Right lobe of liver (tissue), 6 donors: ENCODE data around the gene SBF2. TPM values are rescaled to one million over a fixed set of nuclear protein-coding genes. Genes with fewer than 3 reads are reported as not detected.

Source experiments
- ATAC-seq, 4 donors: fragments of 200-7000 bp; cut with Tn5 transposase; one replicate each; pipeline ENCODE4 v1.9.1; 2020; ENCODE audit warnings: mild to moderate bottlenecking in 4 of 4, moderate library complexity in 4 of 4
- DNase-seq, 3 donors: peaks; one replicate each; pipeline ENCODE4 v3.0.0-alpha.2; 2020
- H3K27ac ChIP-seq, 3 donors: fragments of 200-600 bp; one replicate each; pipeline ENCODE4 v1.8.0; 2022
- H3K27me3 ChIP-seq, 2 donors: fragments of 200-600 bp; one replicate each; pipeline ENCODE4 v1.8.0; 2022
- H3K36me3 ChIP-seq, 4 donors: fragments of 200-600 bp; sonication (generic) in 1 of 4; one replicate each; pipeline versions ENCODE4 v1.5.1 to v1.8.0; 2017 to 2022; ENCODE audit warnings: control low read depth in 1 of 4
- H3K4me1 ChIP-seq, 4 donors: fragments of 200-600 bp; sonication (generic) in 1 of 4; one replicate each; pipeline versions ENCODE4 v1.5.1 to v1.8.0; 2017 to 2022; ENCODE audit warnings: control low read depth in 1 of 4
- H3K4me3 ChIP-seq, 3 donors: fragments of 200-600 bp; one replicate each; pipeline ENCODE4 v1.8.0; 2022
- H3K9me3 ChIP-seq, 4 donors: fragments of 200-600 bp; sonication (generic) in 1 of 4; one replicate each; pipeline versions ENCODE4 v1.5.1 to v1.8.0; 2017 to 2022; ENCODE audit warnings: control low read depth in 1 of 4
- CTCF ChIP-seq, 4 donors: fragments of 200-600 bp in 3 of 4; fragments of 450-650 bp in 1 of 4; IDR thresholded peaks; one replicate each; pipeline versions ENCODE4 v1.5.1 to v1.8.0; 2016 to 2022; ENCODE audit warnings: antibody characterized with exemption in 4 of 4, mild to moderate bottlenecking in 2 of 4
- POLR2A ChIP-seq: fragments of 450-650 bp; IDR thresholded peaks from one replicate; pipeline ENCODE4 v1.6.1; 2017; ENCODE audit warnings: antibody characterized with exemption, mild to moderate bottlenecking
- WGBS: methylation state at CpG from one replicate; pipeline ENCODE4 v1.1.6; 2018; ENCODE audit warnings: low coverage, low lambda C conversion rate; ENCODE audit not compliant: insufficient coverage; ENCODE audit errors: missing lambda C conversion rate; 5-methylcytosine and 5-hydroxymethylcytosine counted together
- intact Hi-C, 2 donors: fragments of 100-400 bp; cut with DNase I; formaldehyde crosslinking; loops; one replicate each; pipeline versions ENCODE4 v1.11.2 to v1.14.1; 2022
- total RNA-seq, 6 experiments: library from RNA; depleted of rRNA in 2 of 6; stranded (reverse); fragments of >200 nt in 2 of 6; fragmentation: NEBNext Ultra II Directional in 3 of 6; extraction: Animal tissue kit (Norgen Biotek cat#: 25700) in 3 of 6; gene quantifications; one replicate each; pipeline versions ENCODE4 v1.1.0 to v1.2.4, GENCODE V29; 2016 to 2023
- donor health status: DM: no; HTN: yes; CAD: no.
- donor health status: DM: no; HTN: no; CAD: no.
- donor health status: DM: no; HTN: no; CAD: no.
- donor health status: DM: no; HTN: yes; CAD: no.
- donor health status: DM: no; HTN: yes; CAD: no.

Gene SBF2
- total RNA-seq, 6 experiments from 2014 or later: 13.7 to 28.4 (median 21.3) TPM

GRCh38 chr11:9927670-9928069 lies 366.3 kb downstream of the SBF2 start:
- H3K4me1 ChIP-seq: no peaks in the 10 kb centered on the region
- no peak overlapping the region for H3K4me3 ChIP-seq
- H3K9me3 ChIP-seq: no peaks in the 10 kb centered on the region
- H3K36me3 ChIP-seq: no peaks in the 10 kb centered on the region
- no peak overlapping the region for H3K27ac ChIP-seq
- TF ChIP-seq POLR2A: no peak
- TF ChIP-seq CTCF (IDR thresholded peaks at IDR 0.05): no peak
- no peaks in the 10 kb centered on the region for H3K27me3 ChIP-seq
- ATAC-seq (no peak), DNase-seq (no peak)
- 93% methylated on average over 1 of the region's 1 CpG for WGBS
- intact Hi-C loops: no loop called here

GRCh38 chr11:9923280-9923679 lies 370.7 kb downstream of the SBF2 start:
- Histone ChIP-seq H3K27me3 (no peaks in the 10 kb centered on the region), H3K4me1 (no peaks in the 10 kb centered on the region), H3K9me3 (no peaks in the 10 kb centered on the region), H3K27ac (no peak overlapping the region), H3K36me3 (no peaks in the 10 kb centered on the region), H3K4me3 (no peak overlapping the region)
- WGBS: 78% methylated on average over 2 of the region's 2 CpGs
- no peak for ATAC-seq
- intact Hi-C loops: no loop called here
- DNase-seq: no peak
- TF ChIP-seq CTCF (IDR thresholded peaks at IDR 0.05): no peak
- no peak for TF ChIP-seq POLR2A

GRCh38 chr11:9922806-9923205 lies 371.2 kb downstream of the SBF2 start:
- Histone ChIP-seq H3K27ac (no peak overlapping the region), H3K4me1 (no peaks in the 10 kb centered on the region), H3K36me3 (no peaks in the 10 kb centered on the region), H3K27me3 (no peaks in the 10 kb centered on the region), H3K4me3 (no peak overlapping the region), H3K9me3 (no peaks in the 10 kb centered on the region)
- DNase-seq: no peak
- intact Hi-C loops: no loop called here
- peak in 2 of 4 donors; percentile 23 to 28 for ATAC-seq
- WGBS: 63% methylated on average over 4 of the region's 4 CpGs
- TF ChIP-seq POLR2A (no peak), CTCF (IDR thresholded peaks at IDR 0.05) (no peak)

GRCh38 chr11:9916480-9916879 lies 377.5 kb downstream of the SBF2 start:
- no peaks in the 10 kb centered on the region for H3K4me1 ChIP-seq
- intact Hi-C loops: no loop called here
- ATAC-seq: no peak
- WGBS: 93% methylated on average over 3 of the region's 3 CpGs
- H3K9me3 ChIP-seq: no peaks in the 10 kb centered on the region
- TF ChIP-seq CTCF (IDR thresholded peaks at IDR 0.05) (no peak), POLR2A (no peak)
- no peak overlapping the region for H3K4me3 ChIP-seq
- no peak for DNase-seq
- H3K36me3 ChIP-seq: peaks cover 0 to 2% (median 0%) of the 10 kb centered on the region in 4 donors
- no peak overlapping the region for H3K27ac ChIP-seq
- H3K27me3 ChIP-seq: no peaks in the 10 kb centered on the region

GRCh38 chr11:9914064-9914463 lies 380.0 kb downstream of the SBF2 start:
- 53% methylated on average over 2 of the region's 2 CpGs for WGBS

More at GRCh38 chr11:9914064-9914463, 380.0 kb downstream of the SBF2 start:
- intact Hi-C loops: no loop called here
- Histone ChIP-seq H3K27me3 (no peaks in the 10 kb centered on the region), H3K27ac (no peak overlapping the region), H3K4me1 (no peaks in the 10 kb centered on the region), H3K9me3 (no peaks in the 10 kb centered on the region), H3K4me3 (no peak overlapping the region), H3K36me3 (peaks cover 0 to 2% (median 0%) of the 10 kb centered on the region in 4 donors)
- TF ChIP-seq CTCF (IDR thresholded peaks at IDR 0.05): no peak
- no peak for TF ChIP-seq POLR2A
- DNase-seq: no peak
- no peak for ATAC-seq
